ENCODE results near the gene PCDHA5. TPM values are rescaled to one million over a fixed set of nuclear protein-coding genes. Genes with fewer than 3 reads are reported as not detected.

The PCDHA5 gene
- total and polyA plus RNA-seq, 2 of the 13 experiments (the other 11 are each of a cell fraction or from before 2014, with no cell fraction given): not detected

- in situ Hi-C loops (cut with HindIII; ENCODE audit: extremely low pct_ligation_motif_present, low pct_unique_long_range_greater_than_20kb): no loop called here
- FAIRE-seq (no peak), DNase-seq (ENCODE audit: low spot score) (no peak), ATAC-seq (no peak)
- Histone ChIP-seq H3K4me3 (replicated peaks in 1 of 3; ENCODE audit: insufficient read depth in 1 of 3, low read depth in 2 of 3, low read length in 3 of 3) (no peak overlapping the region), H3K9me3 (ENCODE audit: low read length) (no peaks in the 10 kb centered on the region), H3K4me2 (ENCODE audit: low read depth, low read length) (no peak overlapping the region), H4K20me1 (ENCODE audit: insufficient read depth, low read length) (no peaks in the 10 kb centered on the region), H3K9ac (ENCODE audit: insufficient read depth, low read depth, low read length) (no peak overlapping the region), H3K4me1 (ENCODE audit: insufficient read depth, low read length) (no peaks in the 10 kb centered on the region), H3K27me3 (ENCODE audit: control insufficient read depth in 1 of 2, insufficient read depth in 2 of 2, low read length in 2 of 2) (no peaks in the 10 kb centered on the region), H3K36me3 (replicated peaks in 1 of 2; ENCODE audit: control insufficient read depth in 1 of 2, insufficient read depth in 2 of 2, low read length in 2 of 2) (no peaks in the 10 kb centered on the region), H3K79me2 (ENCODE audit: insufficient read depth, low read length) (no peaks in the 10 kb centered on the region), H3K27ac (ENCODE audit: extremely low read length, insufficient read depth, low read length) (no peak overlapping the region), H2AFZ (ENCODE audit: low read length) (no peak overlapping the region)
- TF ChIP-seq ZBTB49 (CRISPR knock-in tag; IDR thresholded peaks at IDR 0.05; ENCODE audit: borderline replicate concordance) (no peak), ZNF672 (CRISPR knock-in tag; IDR thresholded peaks at IDR 0.05) (no peak), NCOA2 (CRISPR knock-in tag; IDR thresholded peaks at IDR 0.05) (no peak), ZNF180 (CRISPR knock-in tag; IDR thresholded peaks at IDR 0.05; ENCODE audit: borderline replicate concordance, low read depth) (no peak)
- intact Hi-C loops (cut with micrococcal nuclease; ENCODE audit: unreplicated experiment): no loop called here
- 78% methylated on average over 15 of the region's 22 CpGs for WGBS (ENCODE audit: low lambda C conversion rate)
- ChIA-PET POLR2A (no interaction called here), CTCF (ENCODE audit: low intra/inter-chr PET ratio, low total read pairs) (no interaction called here)
- BruUV-seq (replicated peaks): no TSS peak
Measured at GRCh38 chr5:140857987-140858240, 36.5 kb downstream of the PCDHA5 start.

DNA sequence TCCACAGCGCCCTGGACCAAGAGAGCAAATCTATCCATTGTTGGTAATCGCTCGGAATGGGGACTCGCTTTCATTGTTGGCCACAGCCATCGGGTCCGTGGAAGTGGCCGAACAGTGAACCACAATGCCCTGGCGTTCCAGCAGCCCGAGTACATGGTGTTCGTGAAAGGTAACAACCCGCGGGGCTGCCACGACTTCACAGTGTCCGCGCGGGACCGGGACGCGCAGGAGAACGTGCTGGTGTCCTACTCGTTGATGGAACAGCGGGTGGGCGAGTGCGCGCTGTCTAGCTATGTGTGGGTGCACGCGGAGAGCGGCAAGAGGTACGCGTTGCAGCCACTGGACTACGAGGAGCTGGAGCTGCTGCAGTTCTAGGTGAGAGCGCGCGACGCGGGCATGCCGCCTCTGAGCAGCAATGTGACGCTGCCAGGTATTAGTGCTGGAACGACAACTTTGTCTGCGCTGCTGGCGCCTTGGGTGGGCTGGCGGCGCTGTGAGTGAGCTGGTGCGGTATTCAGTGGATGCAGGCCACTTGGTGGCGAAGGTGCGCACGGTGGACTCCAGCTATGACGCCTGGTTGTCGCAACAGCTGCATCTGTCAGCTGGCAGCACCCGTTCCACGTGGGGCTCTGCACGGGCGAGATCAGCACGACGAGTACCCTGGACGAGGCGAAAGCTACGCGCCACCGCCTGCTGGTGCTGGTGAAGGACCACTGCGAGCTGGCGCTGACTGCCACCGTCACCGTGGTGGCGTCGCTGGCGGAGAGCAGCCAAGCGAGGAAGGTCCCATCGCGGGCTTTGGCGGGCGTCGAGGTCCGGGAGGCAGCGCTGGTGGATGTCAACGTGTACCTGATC, 41.3 kb downstream of the PCDHA5 start:
- DNase-seq (ENCODE audit: low spot score) (no peak), ATAC-seq (no peak), FAIRE-seq (no peak)
- Histone ChIP-seq H4K20me1 (ENCODE audit: insufficient read depth, low read length) (no peaks in the 10 kb centered on the region), H3K9me3 (ENCODE audit: low read length) (no peaks in the 10 kb centered on the region), H3K27me3 (ENCODE audit: control insufficient read depth in 1 of 2, insufficient read depth in 2 of 2, low read length in 2 of 2) (no peaks in the 10 kb centered on the region), H3K36me3 (replicated peaks in 1 of 2; ENCODE audit: control insufficient read depth in 1 of 2, insufficient read depth in 2 of 2, low read length in 2 of 2) (no peaks in the 10 kb centered on the region), H3K27ac (ENCODE audit: extremely low read length, insufficient read depth, low read length) (no peak overlapping the region), H2AFZ (ENCODE audit: low read length) (no peak overlapping the region), H3K4me1 (ENCODE audit: insufficient read depth, low read length) (no peaks in the 10 kb centered on the region), H3K4me2 (ENCODE audit: low read depth, low read length) (no peak overlapping the region), H3K9ac (ENCODE audit: insufficient read depth, low read depth, low read length) (no peak overlapping the region), H3K79me2 (ENCODE audit: insufficient read depth, low read length) (no peaks in the 10 kb centered on the region), H3K4me3 (replicated peaks in 1 of 3; ENCODE audit: insufficient read depth in 1 of 3, low read depth in 2 of 3, low read length in 3 of 3) (no peak overlapping the region)
- CTCF ChIA-PET (ENCODE audit: low intra/inter-chr PET ratio, low total read pairs): no interaction called here
- in situ Hi-C loops (cut with HindIII; ENCODE audit: extremely low pct_ligation_motif_present, low pct_unique_long_range_greater_than_20kb): no loop called here
- intact Hi-C loops (cut with micrococcal nuclease; ENCODE audit: unreplicated experiment): no loop called here
- 83% methylated on average over 50 of the region's 76 CpGs for WGBS (ENCODE audit: low lambda C conversion rate)
- no TSS peak for BruUV-seq (replicated peaks)
- POLR2A ChIA-PET: no interaction called here
- TF ChIP-seq, protein P1, sequence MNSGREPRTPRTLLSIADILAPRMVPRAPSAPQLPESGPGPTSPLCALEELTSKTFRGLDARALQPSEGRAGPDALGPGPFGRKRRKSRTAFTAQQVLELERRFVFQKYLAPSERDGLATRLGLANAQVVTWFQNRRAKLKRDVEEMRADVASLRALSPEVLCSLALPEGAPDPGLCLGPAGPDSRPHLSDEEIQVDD (CRISPR knock-in tag; IDR thresholded peaks at IDR 0.05; ENCODE audit: borderline replicate concordance): no peak
- TF ChIP-seq ZNF3 (CRISPR knock-in tag; IDR thresholded peaks at IDR 0.05) (no peak), PRPF4 (IDR thresholded peaks at IDR 0.05; ENCODE audit: low read depth, low read length, poor library complexity, severe bottlenecking) (no peak), RFX3 (CRISPR knock-in tag; IDR thresholded peaks at IDR 0.05) (no peak), KLF11 (CRISPR knock-in tag; IDR thresholded peaks at IDR 0.05) (no peak), LCORL (IDR thresholded peaks at IDR 0.05) (no peak), LCORL (CRISPR knock-in tag; IDR thresholded peaks at IDR 0.05) (no peak), ZNF678 (CRISPR knock-in tag; IDR thresholded peaks at IDR 0.05) (no peak), HOXA3 (CRISPR knock-in tag; IDR thresholded peaks at IDR 0.05) (no peak), MXD4 (CRISPR knock-in tag; IDR thresholded peaks at IDR 0.05) (no peak), ZNF614 (CRISPR knock-in tag; IDR thresholded peaks at IDR 0.05; ENCODE audit: borderline replicate concordance) (no peak), CSRNP1 (CRISPR knock-in tag; IDR thresholded peaks at IDR 0.05) (no peak), ZNF547 (CRISPR knock-in tag; IDR thresholded peaks at IDR 0.05) (no peak)
